D721Med (cell line): ENCODE measurements around the gene GTF2H2C_2.
"Not testable (repeated sequence)": the region's sequence is repeated elsewhere in the genome, so short reads cannot be mapped to it uniquely, and the experiment has no call there.

Experiments
- DNase-seq: peaks from one replicate; pipeline ENCODE4 v3.0.0; 2011; ENCODE audit warnings: low spot score; ENCODE audit not compliant: insufficient read length
- FAIRE-seq: peaks from 2 replicates; lab custom pipeline; 2011; peaks lifted over from hg19 to GRCh38; lab: Jason Lieb, UNC

GTF2H2C_2 gene

DNA sequence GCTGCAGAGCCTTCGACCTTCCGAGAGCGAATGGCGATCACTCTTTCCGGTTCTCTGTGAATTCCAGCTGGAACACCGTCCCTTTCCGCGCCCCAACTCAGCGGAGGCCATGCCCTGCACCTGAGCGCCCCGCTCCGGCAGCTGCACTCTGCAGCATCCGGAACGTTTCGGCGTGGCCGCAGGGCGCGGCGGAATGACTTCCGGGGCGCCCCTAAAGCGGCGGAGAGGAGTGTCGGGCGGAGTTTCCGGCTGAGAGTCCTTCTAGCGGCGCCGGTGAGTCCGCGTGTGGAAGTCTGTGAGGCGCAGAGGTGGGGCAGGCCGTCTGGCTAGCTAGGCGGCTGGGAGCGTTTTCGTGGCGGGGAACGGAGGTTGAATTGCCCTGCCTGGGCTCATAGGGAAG is at the start of gene GTF2H2C_2:
Gene GTF2H2C_2 (plus strand): TSS at position 252 of the 400 bp plus-strand sequence.
- not testable (repeated sequence) for DNase-seq, FAIRE-seq

DNA sequence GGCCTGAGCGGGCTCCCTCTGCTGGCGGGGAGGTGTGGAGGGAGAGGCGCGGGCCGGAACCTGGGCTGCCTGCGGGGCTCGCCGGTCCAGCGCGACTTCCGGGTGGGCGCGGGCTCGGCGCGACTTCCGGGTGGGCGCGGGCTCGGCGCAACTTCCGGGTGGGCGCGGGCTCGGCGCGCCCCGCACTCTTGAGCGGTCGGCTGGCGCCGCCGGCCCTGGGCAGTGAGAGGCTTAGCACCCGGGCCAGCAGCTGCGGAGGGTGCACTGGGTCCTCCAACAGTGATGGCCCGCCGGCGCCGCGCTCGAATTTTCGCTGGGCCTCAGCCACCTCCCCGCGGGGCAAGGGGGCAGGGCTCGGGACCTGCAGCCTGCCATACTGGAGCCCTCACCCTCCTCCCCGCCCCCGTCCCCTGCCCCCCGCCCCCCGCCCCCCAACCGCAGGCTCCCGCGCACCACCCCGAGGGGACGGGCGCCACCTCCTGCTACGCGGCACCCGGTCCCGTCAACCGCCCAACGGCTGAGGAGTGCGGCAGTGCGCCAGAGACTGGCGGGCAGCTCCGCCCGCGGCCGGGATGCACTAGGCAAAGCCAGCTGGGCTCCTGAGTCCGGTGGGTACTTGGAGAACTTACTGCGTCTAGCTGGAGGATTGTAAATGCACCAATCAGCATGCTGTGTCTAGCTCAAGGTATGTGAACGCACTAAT is 14.0 kb upstream of the GTF2H2C_2 start:
- DNase-seq: not testable (repeated sequence)

DNA sequence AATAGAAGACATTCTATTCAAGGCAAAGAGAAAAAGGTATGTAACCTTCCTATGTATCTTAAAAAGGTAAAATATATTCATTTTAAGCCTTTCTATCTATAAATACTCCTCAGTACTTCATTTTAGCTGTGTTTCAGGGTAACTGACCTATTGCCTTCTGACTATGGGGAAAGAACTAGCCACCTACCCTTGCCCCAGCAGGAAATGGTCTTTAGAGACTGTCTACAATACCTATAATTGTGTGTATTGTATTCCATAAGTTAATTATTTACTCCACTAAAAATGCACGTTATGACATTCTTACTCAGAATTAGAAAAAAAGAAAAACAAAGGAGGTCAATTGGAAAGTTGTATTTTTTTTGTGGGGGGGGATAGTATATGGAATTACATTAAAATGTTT is 6.2 kb downstream of the GTF2H2C_2 start:
- not testable (repeated sequence) for DNase-seq, FAIRE-seq

More for the DNA sequence above, 14.0 kb upstream of the GTF2H2C_2 start:
- not testable (repeated sequence) for FAIRE-seq

DNA sequence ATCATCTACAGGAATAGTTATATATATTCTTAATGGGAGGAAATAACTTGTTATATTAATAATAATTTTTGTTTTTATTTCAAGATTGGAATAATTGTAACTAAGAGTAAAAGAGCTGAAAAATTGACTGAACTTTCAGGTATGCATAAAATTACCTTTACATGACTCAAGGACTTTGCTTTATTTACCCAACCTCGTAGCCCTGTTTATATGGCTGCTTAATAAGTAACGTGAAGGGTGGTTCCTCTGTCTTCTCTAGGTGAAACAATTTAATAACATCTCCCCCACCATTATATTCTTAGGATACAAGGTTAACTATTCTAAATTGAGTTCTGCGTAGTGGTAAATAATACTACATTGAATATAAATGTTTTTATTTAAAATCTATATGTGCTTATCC is 8.0 kb downstream of the GTF2H2C_2 start:
- FAIRE-seq, DNase-seq: not testable (repeated sequence)

DNA sequence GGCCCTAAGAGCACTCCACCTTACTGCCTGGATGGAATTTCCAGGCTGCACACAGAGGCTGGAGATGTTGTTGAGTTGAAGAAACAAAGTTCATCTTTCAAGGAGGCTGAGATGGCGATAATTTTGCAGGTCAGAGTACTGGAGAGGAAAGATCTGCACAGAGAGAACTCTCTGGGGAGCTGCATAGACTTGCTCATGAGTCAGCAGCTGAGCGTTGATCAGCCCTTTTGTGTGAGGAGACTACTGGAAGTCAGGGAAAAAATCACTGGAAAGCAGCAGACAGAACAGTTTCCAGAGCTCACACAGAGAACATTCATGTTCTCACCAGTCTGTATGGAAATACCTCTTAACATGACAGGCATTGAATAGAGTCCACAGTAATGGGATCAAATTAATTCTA is 23.4 kb downstream of the GTF2H2C_2 start:
- not testable (repeated sequence) for DNase-seq

DNA sequence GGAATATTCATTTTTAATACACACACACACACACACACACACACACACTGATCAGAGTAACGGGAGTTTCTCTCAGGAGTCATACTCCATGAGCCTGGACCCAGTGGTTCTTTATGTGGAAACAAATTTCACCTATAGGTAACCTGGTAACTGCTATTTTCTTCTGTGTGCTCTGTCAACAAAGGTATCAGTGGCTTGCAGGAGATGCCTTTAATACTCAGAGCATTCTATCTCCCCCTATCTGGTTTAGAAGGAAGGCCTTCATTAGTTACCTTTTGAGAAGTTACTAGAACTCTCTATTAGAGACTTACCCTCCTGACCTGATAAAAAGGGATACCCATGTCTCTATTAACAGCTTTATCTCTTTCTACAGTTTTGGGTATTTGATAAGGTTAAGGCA is 34.4 kb downstream of the GTF2H2C_2 start:
- DNase-seq, FAIRE-seq: not testable (repeated sequence)

More for the DNA sequence above, 23.4 kb downstream of the GTF2H2C_2 start:
- FAIRE-seq: not testable (repeated sequence)

DNA sequence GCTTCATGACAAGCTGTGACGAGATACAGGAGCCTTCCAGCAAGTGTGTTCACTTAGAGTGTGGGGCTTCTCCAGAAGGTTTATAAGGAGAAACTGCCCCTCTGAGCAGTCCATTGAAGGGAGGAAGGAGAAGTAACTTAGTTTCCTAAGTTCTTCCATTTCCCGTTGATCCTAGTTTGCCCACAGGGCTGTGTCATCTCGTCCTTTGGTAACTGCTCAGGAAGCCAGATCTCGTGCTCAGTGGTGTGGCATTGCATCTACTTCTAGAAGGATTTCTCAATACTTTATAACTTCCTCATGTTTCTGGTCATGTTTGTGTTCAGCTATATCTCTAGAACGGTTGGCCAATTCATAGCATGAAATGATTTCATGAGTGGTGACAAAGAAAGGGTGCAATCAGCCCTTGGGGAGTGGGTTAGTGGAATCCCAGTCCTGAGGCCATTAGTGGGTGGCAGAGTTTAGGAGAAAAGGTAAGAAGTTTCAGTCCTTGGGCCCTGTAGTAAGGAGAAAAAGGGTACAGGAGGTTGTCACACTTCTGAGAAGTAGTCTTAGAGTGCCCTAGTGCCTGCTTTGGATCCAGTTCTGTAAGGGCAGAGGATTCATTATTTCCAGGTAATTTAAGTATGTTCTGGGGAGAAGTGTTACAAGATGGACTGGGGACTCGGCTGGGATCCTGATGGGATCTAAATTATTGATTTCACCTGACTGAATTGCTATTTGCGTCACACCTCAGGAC is 36.2 kb downstream of the GTF2H2C_2 start:
- FAIRE-seq: not testable (repeated sequence)

DNA sequence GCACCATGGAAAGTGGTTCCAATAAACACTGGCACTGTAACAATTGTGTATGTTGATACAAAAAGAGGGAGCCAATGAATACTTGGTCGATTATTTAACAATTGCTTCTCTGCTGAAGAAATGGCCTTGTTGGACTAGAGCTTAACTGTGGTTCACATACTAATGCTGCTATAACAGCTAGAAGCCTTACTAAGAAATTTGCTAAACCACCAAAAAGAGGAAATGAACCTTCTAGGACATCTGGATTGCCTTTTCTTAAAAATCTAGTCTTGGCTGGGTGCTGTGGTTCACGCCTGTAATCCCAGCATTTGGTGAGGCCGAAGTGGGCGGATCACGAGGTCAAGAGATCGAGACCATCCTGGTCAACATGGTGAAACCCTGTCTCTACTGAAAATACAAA is 41.9 kb downstream of the GTF2H2C_2 start:
- DNase-seq, FAIRE-seq: not testable (repeated sequence)

More for the DNA sequence above, 36.2 kb downstream of the GTF2H2C_2 start:
- DNase-seq: not testable (repeated sequence)

DNA sequence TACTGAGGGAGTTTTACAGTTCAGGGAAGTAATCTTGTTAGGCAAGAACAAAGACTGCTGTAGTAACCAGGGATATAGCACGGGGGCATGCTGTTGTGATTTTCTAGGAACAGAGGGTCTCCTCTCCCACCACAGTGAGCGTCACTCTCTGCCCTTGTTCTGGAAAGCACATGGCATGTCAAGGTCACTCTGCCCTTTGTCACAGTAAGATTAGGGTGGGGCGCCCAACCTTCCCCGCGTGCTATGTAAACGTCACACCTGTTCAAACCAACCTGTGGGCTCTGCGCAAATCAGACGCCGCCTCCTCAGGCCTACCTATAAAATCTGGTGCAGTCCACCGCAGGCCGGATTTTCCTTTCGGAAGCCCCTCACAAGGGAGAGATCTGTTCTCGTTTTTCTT is 44.0 kb downstream of the GTF2H2C_2 start:
- FAIRE-seq, DNase-seq: not testable (repeated sequence)

DNA sequence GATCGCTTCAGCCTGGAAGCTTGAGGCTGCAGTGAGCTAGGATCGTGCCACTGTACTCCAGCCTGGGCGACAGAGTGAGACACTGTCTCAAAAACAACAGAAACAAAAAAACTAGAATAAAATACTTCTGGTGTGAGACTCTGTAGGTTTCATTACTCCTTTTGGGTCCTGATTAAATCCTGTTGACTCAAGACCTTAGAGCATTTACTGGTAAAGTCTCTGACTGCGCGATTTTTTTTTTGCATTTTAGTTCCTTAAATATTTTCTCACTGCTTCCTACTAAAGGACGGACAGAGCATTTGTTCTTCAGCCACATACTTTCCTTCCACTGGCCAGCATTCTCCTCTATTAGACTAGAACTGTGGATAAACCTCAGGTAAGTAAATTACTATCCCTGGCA is 46.8 kb downstream of the GTF2H2C_2 start:
- not testable (repeated sequence) for DNase-seq, FAIRE-seq

DNA sequence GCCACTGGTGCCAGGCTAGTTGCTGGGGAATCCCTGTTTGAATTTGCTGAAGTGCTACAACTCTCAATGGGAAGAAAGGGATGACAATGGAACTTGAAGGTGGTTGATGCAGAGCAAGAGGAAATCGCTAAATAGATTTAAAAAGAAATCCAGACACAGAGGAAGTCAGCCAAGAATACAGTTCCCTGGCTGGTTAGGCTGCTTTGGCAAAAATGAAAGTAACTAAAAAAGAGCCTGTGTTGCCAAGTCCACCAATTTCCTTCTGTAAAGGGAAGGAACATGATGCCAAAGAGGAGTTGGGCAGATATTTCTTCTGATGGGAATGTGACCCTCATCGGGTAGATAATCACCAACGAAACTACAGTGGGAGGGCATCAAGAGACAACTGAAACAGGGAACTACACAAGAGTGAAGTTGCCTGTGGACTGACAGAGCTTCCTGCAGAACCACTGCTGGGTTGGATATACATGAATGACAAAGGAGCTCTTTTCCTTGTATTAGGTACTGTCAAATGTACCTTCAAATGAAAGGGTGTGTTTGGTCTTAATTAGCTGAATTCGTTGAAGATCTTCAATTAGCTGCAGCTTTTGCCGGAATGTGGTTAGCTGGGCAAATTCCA is 49.0 kb downstream of the GTF2H2C_2 start:
- FAIRE-seq, DNase-seq: not testable (repeated sequence)

DNA sequence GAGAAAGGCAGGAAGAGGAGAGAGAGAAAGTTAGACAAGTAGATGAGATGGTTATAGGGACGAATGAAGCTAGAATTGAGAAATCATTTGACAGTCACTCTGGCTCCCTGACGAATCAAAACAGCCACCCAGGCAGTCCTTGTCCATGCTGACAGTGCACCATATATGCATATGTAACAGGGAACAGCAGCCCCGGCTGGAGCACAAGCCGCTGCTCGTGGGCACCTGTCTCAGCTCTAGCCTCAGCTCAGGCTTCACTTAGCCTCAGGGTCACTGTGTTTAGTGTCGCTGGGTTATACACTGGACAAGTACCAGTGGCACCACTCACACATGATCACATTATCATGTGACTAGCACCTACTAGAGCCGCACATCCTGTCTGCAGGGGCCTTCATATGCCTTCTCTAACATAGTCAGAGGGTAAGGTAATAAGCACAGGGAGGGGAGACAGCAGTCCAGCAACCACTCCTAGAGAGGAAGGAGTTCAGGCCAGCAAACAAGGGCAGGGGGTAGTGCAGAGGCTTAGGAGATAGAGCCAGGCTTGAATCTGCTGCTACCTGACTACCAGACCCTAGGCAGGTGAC is 54.9 kb downstream of the GTF2H2C_2 start:
- not testable (repeated sequence) for FAIRE-seq, DNase-seq
